B cell (primary cell): ENCODE data around the gene CBARP. TPM values are rescaled to one million over a fixed set of nuclear protein-coding genes. Genes with fewer than 3 reads are reported as not detected.

Experiments used
- ATAC-seq: fragments of 200-7000 bp; cut with Tn5 transposase; one replicate; pipeline ENCODE4 v1.10.0; 2021; ENCODE audit warnings: low read depth, mild to moderate bottlenecking, moderate number of reproducible peaks, moderate library complexity
- CTCF ChIA-PET: fragments of 350-600 bp; sonication (Branson Sonifier 250); formaldehyde crosslinking; loops from one replicate; lab custom pipeline; 2021; ENCODE audit warnings: antibody characterized with exemption, inconsistent platforms; lab: Charles Lee
- POLR2A ChIA-PET: fragments of 350-600 bp; sonication (Branson Sonifier 250); formaldehyde crosslinking; loops from one replicate; lab custom pipeline; 2021; ENCODE audit warnings: antibody characterized with exemption; lab: Charles Lee
- DNase-seq: peaks from one replicate; pipeline ENCODE4 v3.0.0; 2013
- H2AFZ ChIP-seq: 2 replicates; pipeline ENCODE4 v1.6.1; 2012; ENCODE audit warnings: mild to moderate bottlenecking, low read depth, low read length; ENCODE audit not compliant: insufficient read depth, poor library complexity, severe bottlenecking
- H3K27ac ChIP-seq, 2 donors: 1 replicate in 1 of 2; 2 replicates in 1 of 2; pipeline ENCODE4 v1.5.1; 2012 to 2013; ENCODE audit warnings: low read length in 2 of 2, mild to moderate bottlenecking in 2 of 2, moderate library complexity in 1 of 2
- H3K27me3 ChIP-seq, 4 experiments: fragments of 200-600 bp in 1 of 4; sonication (generic) in 1 of 4; replicated peaks in 1 of 4; 1 replicate in 2 of 4; 2 replicates in 2 of 4; pipeline versions ENCODE4 v1.6.1 to v1.7.0; 2013 to 2016; ENCODE audit warnings: low read length in 3 of 4, mild to moderate bottlenecking in 2 of 4, mixed read lengths in 1 of 4, moderate library complexity in 1 of 4; ENCODE audit not compliant: insufficient read depth in 4 of 4, control insufficient read depth in 3 of 4; ENCODE audit errors: control extremely low read depth in 1 of 4
- H3K36me3 ChIP-seq, 2 experiments: replicated peaks in 1 of 2; 1 replicate in 1 of 2; 2 replicates in 1 of 2; pipeline versions ENCODE4 v1.6.1 to v1.7.1; 2013; ENCODE audit warnings: low read length in 1 of 2; ENCODE audit not compliant: insufficient read depth in 2 of 2, control insufficient read depth in 1 of 2; ENCODE audit errors: control extremely low read depth in 1 of 2, extremely low read depth in 1 of 2
- H3K4me1 ChIP-seq, 2 donors: fragments of 200-600 bp in 1 of 2; sonication (generic) in 1 of 2; 1 replicate in 1 of 2; 2 replicates in 1 of 2; pipeline versions ENCODE4 v1.5.1 to v1.6.1; 2013 to 2017; ENCODE audit warnings: low read length in 2 of 2; ENCODE audit not compliant: control insufficient read depth in 2 of 2, insufficient read depth in 2 of 2
- H3K4me2 ChIP-seq: replicated peaks from 2 replicates; pipeline ENCODE3; 2012; ENCODE audit warnings: mild to moderate bottlenecking, low read depth, low read length; ENCODE audit not compliant: poor library complexity, severe bottlenecking
- H3K4me3 ChIP-seq, 5 experiments: fragments of 200-600 bp in 1 of 5; sonication (generic) in 1 of 5; 1 replicate in 3 of 5; 2 replicates in 2 of 5; pipeline versions ENCODE4 v1.5.1 to v1.7.0; 2011 to 2016; ENCODE audit warnings: low read length in 4 of 5, mild to moderate bottlenecking in 4 of 5, low read depth in 2 of 5, control low read depth in 1 of 5, moderate library complexity in 1 of 5; ENCODE audit not compliant: insufficient read depth in 1 of 5; ENCODE audit errors: control extremely low read depth in 1 of 5, extremely low read depth in 1 of 5
- H3K79me2 ChIP-seq: fragments of 200-600 bp; sonication (generic); one replicate; pipeline ENCODE4 v1.6.0; 2016; ENCODE audit warnings: low read length; ENCODE audit not compliant: control insufficient read depth, insufficient read depth
- H3K9ac ChIP-seq: fragments of 200-600 bp; sonication (generic); 2 replicates; pipeline ENCODE4 v1.6.1; 2017; ENCODE audit warnings: mild to moderate bottlenecking, low read length, moderate library complexity
- H3K9me3 ChIP-seq, 3 donors: one replicate each; pipeline versions ENCODE4 v1.6.1 to v1.7.1; 2013; ENCODE audit warnings: low read length in 2 of 3; ENCODE audit not compliant: control insufficient read depth in 2 of 3, insufficient read depth in 1 of 3; ENCODE audit errors: control extremely low read depth in 1 of 3
- H4K20me1 ChIP-seq: 2 replicates; pipeline ENCODE4 v1.6.0; 2012; ENCODE audit warnings: mild to moderate bottlenecking, low read length; ENCODE audit not compliant: insufficient read depth, control insufficient read depth, poor library complexity, severe bottlenecking
- H3K27ac Mint-ChIP-seq: one replicate; pipeline ENCODE4 v1.8.0; 2021; ENCODE audit warnings: mixed read lengths
- H3K27me3 Mint-ChIP-seq: one replicate; pipeline ENCODE4 v1.8.0; 2021; ENCODE audit warnings: mixed read lengths
- H3K4me1 Mint-ChIP-seq: one replicate; pipeline ENCODE4 v1.8.0; 2021; ENCODE audit warnings: mixed read lengths
- H3K4me3 Mint-ChIP-seq: one replicate; pipeline ENCODE4 v1.8.0; 2021; ENCODE audit warnings: mixed read lengths
- H3K9me3 Mint-ChIP-seq: one replicate; pipeline ENCODE4 v1.8.0; 2022; ENCODE audit warnings: mixed read lengths; ENCODE audit not compliant: insufficient read depth
- EZH2 ChIP-seq: IDR thresholded peaks from 2 replicates; pipeline ENCODE4 v1.6.1; 2012; ENCODE audit warnings: borderline replicate concordance, low read depth, mild to moderate bottlenecking, moderate library complexity, low read length; ENCODE audit not compliant: insufficient read depth, poor library complexity, severe bottlenecking
- WGBS: methylation state at CpG from one replicate; pipeline ENCODE4 v1.1.5; 2013; ENCODE audit warnings: missing lambda C conversion rate; ENCODE audit not compliant: insufficient coverage; 5-methylcytosine and 5-hydroxymethylcytosine counted together
- intact Hi-C: fragments of 100-400 bp; cut with micrococcal nuclease; formaldehyde crosslinking; loops from one replicate; pipeline ENCODE4 v1.10.0; 2022
- polyA plus RNA-seq: library from polyadenylated mRNA; depleted of rRNA; stranded (reverse); fragments of >200 nt; gene quantifications from 2 replicates; pipeline ENCODE4 v1.2.3, GENCODE V29; 2012
- total RNA-seq, 2 donors: library from RNA; stranded (reverse); fragments of 120-200 nt in 1 of 2; gene quantifications; 1 replicate in 1 of 2; 2 replicates in 1 of 2; pipeline versions ENCODE4 v1.2.3 to v1.2.4, GENCODE V29; 2013 to 2022
- TF ChIP-seq, protein P1 (sequence below): fragments of 200-600 bp; IDR thresholded peaks from one replicate; pipeline ENCODE4 v1.8.0; 2022; ENCODE audit warnings: antibody characterized with exemption, mild to moderate bottlenecking

CBARP gene
- total and polyA plus RNA-seq, 2 donors (not counting 1 experiment from before 2014, with no cell fraction given), result not detected

DNA sequence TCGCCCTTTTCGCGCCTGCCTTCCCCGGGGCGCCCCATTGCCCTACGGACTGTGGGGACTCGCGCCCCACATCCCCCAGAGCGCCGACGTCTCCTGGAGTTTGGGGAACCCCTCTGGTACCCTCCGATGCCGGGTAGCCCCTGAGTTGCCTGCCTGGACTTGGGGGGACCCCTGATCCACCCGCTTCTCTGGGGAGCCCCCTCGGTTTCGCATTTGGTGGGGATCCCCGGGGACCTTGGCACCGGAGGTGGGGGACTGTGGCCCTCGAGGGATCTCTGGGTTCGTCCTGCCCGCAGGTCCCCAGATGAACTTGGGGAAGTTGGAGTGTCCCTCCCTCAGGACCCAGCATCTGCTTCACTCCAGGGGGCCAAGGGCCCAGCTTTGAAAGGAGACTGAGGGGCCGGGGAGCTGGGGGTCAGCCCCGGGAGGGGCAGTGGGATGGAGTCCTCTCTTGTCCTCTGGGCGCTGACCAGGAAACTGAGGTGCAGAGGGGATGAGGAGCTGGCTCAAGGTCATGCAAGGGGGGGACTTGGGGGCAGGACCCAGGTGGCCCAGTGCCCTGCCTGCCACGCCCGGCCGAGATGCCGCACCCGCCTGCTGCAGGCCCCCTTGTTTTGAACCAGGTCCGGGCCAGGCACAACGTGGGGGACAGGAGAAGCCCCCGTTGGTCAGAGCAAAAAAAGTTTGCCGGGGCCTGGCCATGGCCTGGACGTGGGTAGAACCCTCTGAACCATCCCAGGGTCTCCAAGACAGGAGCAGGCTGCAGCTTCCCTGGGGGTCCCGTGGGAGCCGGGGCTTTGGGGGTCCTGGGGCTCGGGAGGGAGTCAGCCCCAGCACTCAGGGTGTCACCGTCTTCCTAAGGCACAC, 48.9 kb upstream of the CBARP start:
- TF ChIP-seq, protein P1, sequence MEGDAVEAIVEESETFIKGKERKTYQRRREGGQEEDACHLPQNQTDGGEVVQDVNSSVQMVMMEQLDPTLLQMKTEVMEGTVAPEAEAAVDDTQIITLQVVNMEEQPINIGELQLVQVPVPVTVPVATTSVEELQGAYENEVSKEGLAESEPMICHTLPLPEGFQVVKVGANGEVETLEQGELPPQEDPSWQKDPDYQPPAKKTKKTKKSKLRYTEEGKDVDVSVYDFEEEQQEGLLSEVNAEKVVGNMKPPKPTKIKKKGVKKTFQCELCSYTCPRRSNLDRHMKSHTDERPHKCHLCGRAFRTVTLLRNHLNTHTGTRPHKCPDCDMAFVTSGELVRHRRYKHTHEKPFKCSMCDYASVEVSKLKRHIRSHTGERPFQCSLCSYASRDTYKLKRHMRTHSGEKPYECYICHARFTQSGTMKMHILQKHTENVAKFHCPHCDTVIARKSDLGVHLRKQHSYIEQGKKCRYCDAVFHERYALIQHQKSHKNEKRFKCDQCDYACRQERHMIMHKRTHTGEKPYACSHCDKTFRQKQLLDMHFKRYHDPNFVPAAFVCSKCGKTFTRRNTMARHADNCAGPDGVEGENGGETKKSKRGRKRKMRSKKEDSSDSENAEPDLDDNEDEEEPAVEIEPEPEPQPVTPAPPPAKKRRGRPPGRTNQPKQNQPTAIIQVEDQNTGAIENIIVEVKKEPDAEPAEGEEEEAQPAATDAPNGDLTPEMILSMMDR, result no peak
- TF ChIP-seq EZH2, result peak; percentile 10
- Mint-ChIP-seq H3K27me3 (peaks cover 21% of the 10 kb centered on the region), H3K9me3 (no peaks in the 10 kb centered on the region), H3K4me1 (peaks cover 15% of the 10 kb centered on the region), H3K4me3 (peak overlapping the region; percentile 62), H3K27ac (no peak overlapping the region)
- ChIA-PET POLR2A (no interaction called here), CTCF (no interaction called here)
- Histone ChIP-seq H3K9ac (no peak overlapping the region), H3K79me2 (no peaks in the 10 kb centered on the region), H3K4me2 (peak overlapping the region; percentile 38), H3K9me3 (peaks cover 0 to 8% (median 0%) of the 10 kb centered on the region in 3 donors), H3K27ac (no peak overlapping the region), H4K20me1 (no peaks in the 10 kb centered on the region), H3K4me1 (peaks cover 10 to 16% of the 10 kb centered on the region in 2 donors), H3K27me3 (peaks cover 0 to 69% (median 22%) of the 10 kb centered on the region in 4 experiments), H3K4me3 (no peak overlapping the region), H3K36me3 (no peaks in the 10 kb centered on the region), H2AFZ (no peak overlapping the region)
- ATAC-seq, result no peak
- peak; percentile 39 for DNase-seq
- intact Hi-C loops, result no loop called here
- 38% methylated on average over 38 of the region's 38 CpGs for WGBS
